Measurements from ENCODE around the gene FARP1. TPM values are rescaled to one million over a fixed set of nuclear protein-coding genes. Genes with fewer than 3 reads are reported as not detected.

Gene FARP1
- total RNA-seq, 5 donors from 2014 or later (not counting 1 experiment from before 2014, with no cell fraction given) = 0.51 to 2.0 (median 1.0) TPM

DNA sequence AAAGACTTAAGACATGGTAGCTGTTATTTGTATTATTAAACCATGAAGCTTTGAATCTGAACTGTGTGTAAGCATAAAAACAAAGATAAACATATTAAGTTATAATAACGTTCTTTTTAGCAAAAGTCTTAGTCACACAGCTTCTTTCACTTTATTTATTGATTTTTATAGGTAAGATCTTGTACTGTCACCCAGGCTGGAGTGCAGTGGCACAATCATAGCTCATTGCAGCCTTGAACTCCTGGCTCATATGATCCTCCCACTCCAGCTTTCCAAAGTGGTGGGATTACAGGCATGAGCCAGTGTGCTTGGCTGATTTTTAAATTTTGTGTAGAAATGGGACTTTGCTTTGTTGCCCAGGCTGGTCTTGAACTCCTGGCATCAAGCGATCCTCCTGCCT is 13.4 kb downstream of the FARP1 start:
- DNase-seq (no peak), ATAC-seq (replicated peaks in 1 of 4) (no peak)
- H3K27ac ChIP-seq (ENCODE audit: low read length) = no peak overlapping the region
- H3K36me3 Mint-ChIP-seq = no peaks in the 10 kb centered on the region
- no peaks in the 10 kb centered on the region for H3K4me1 Mint-ChIP-seq
- H3K4me3 Mint-ChIP-seq = no peak overlapping the region
- H3K4me3 ChIP-seq (ENCODE audit: control insufficient read depth in 1 of 2, extremely low read depth in 1 of 2, low read length in 1 of 2) = no peak overlapping the region
- H3K27me3 ChIP-seq (replicated peaks in 1 of 2; ENCODE audit: control insufficient read depth in 2 of 2, extremely low read depth in 1 of 2, insufficient read depth in 2 of 2, low read length in 1 of 2) = peaks cover 0 to 16% of the 10 kb centered on the region in 2 experiments
- H3K9me3 Mint-ChIP-seq = no peaks in the 10 kb centered on the region
- H3K9me3 ChIP-seq = no peaks in the 10 kb centered on the region
- WGBS (ENCODE audit: insufficient coverage) = no CpG with 5 or more reads among the region's 2 CpGs
- POLR2A ChIA-PET = no interaction called here
- no peaks in the 10 kb centered on the region for H3K4me1 ChIP-seq (ENCODE audit: control insufficient read depth in 1 of 2, extremely low read depth in 1 of 2, insufficient read depth in 2 of 2, low read length in 2 of 2)
- no peaks in the 10 kb centered on the region for H3K36me3 ChIP-seq (ENCODE audit: control insufficient read depth in 2 of 2, extremely low read depth in 1 of 2, insufficient read depth in 1 of 2, low read length in 1 of 2)
- CTCF ChIA-PET = no interaction called here
- H3K27ac Mint-ChIP-seq = no peak overlapping the region
- peaks cover 19 to 34% of the 10 kb centered on the region in 2 donors for H3K27me3 Mint-ChIP-seq

DNA sequence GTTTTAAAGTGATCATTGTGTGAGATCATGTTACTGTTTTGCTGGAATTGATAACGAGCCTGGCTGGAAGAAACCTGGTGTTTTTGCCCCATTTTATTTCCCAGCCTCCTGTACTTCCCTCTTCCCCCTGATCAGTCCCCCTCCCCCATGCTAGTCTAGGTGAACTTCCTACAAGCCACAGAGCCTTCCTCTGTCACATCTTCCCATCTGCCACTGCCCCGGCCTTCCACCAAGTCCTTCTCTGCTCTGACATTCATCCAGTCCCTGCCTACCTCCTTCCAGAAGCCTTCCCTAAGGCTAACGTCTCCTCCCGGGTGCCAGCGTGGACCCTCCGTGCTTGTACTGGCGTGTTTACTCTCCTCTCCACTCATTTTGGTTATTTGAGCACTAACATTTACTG is 14.3 kb downstream of the FARP1 start:
- ChIA-PET CTCF (no interaction called here), POLR2A (no interaction called here)
- no peaks in the 10 kb centered on the region for H3K4me1 Mint-ChIP-seq
- Histone ChIP-seq H3K4me3 (ENCODE audit: control insufficient read depth in 1 of 2, extremely low read depth in 1 of 2, low read length in 1 of 2) (no peak overlapping the region), H3K27me3 (replicated peaks in 1 of 2; ENCODE audit: control insufficient read depth in 2 of 2, extremely low read depth in 1 of 2, insufficient read depth in 2 of 2, low read length in 1 of 2) (peaks cover 0 to 16% of the 10 kb centered on the region in 2 experiments), H3K27ac (ENCODE audit: low read length) (no peak overlapping the region), H3K9me3 (no peaks in the 10 kb centered on the region), H3K4me1 (ENCODE audit: control insufficient read depth in 1 of 2, extremely low read depth in 1 of 2, insufficient read depth in 2 of 2, low read length in 2 of 2) (no peaks in the 10 kb centered on the region), H3K36me3 (ENCODE audit: control insufficient read depth in 2 of 2, extremely low read depth in 1 of 2, insufficient read depth in 1 of 2, low read length in 1 of 2) (no peaks in the 10 kb centered on the region)
- H3K9me3 Mint-ChIP-seq = no peaks in the 10 kb centered on the region
- no peaks in the 10 kb centered on the region for H3K36me3 Mint-ChIP-seq
- WGBS (ENCODE audit: insufficient coverage) = no CpG with 5 or more reads among the region's 7 CpGs
- DNase-seq (no peak), ATAC-seq (replicated peaks in 1 of 4) (no peak)
- H3K27ac Mint-ChIP-seq = no peak overlapping the region
- no peak overlapping the region for H3K4me3 Mint-ChIP-seq
- peaks cover 15 to 33% of the 10 kb centered on the region in 2 donors for H3K27me3 Mint-ChIP-seq

DNA sequence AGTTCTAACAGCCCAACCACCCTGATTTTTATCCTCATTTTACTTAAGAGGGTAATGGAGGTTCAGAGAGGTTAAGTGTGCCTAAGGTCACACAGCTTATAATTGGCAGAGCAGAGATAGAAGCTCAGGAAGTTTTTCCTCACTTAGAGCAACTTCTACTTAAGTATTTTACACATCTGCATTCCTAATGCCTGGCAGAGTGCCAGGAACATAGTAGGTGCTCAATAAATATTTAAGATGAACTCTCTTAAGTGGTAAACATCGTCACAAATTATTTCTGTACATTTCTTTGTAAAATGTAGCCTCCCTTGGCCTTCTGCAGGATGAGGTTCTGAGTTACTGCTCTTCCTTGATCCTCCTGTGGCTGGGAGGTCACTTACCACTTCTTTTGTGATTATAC is 14.7 kb downstream of the FARP1 start:
- H3K9me3 ChIP-seq = no peaks in the 10 kb centered on the region
- peaks cover 0 to 16% of the 10 kb centered on the region in 2 experiments for H3K27me3 ChIP-seq (replicated peaks in 1 of 2; ENCODE audit: control insufficient read depth in 2 of 2, extremely low read depth in 1 of 2, insufficient read depth in 2 of 2, low read length in 1 of 2)
- H3K4me1 ChIP-seq (ENCODE audit: control insufficient read depth in 1 of 2, extremely low read depth in 1 of 2, insufficient read depth in 2 of 2, low read length in 2 of 2) = no peaks in the 10 kb centered on the region
- Mint-ChIP-seq H3K36me3 (no peaks in the 10 kb centered on the region), H3K9me3 (no peaks in the 10 kb centered on the region), H3K4me3 (no peak overlapping the region), H3K27ac (no peak overlapping the region), H3K4me1 (no peaks in the 10 kb centered on the region), H3K27me3 (peaks cover 14 to 32% of the 10 kb centered on the region in 2 donors)
- H3K4me3 ChIP-seq (ENCODE audit: control insufficient read depth in 1 of 2, extremely low read depth in 1 of 2, low read length in 1 of 2) = no peak overlapping the region
- H3K36me3 ChIP-seq (ENCODE audit: control insufficient read depth in 2 of 2, extremely low read depth in 1 of 2, insufficient read depth in 1 of 2, low read length in 1 of 2) = no peaks in the 10 kb centered on the region
- CTCF ChIA-PET = no interaction called here
- POLR2A ChIA-PET = no interaction called here
- ATAC-seq (replicated peaks in 1 of 4) = no peak
- H3K27ac ChIP-seq (ENCODE audit: low read length) = no peak overlapping the region
- DNase-seq = no peak
- no CpG with 5 or more reads among the region's 1 CpG for WGBS (ENCODE audit: insufficient coverage)

DNA sequence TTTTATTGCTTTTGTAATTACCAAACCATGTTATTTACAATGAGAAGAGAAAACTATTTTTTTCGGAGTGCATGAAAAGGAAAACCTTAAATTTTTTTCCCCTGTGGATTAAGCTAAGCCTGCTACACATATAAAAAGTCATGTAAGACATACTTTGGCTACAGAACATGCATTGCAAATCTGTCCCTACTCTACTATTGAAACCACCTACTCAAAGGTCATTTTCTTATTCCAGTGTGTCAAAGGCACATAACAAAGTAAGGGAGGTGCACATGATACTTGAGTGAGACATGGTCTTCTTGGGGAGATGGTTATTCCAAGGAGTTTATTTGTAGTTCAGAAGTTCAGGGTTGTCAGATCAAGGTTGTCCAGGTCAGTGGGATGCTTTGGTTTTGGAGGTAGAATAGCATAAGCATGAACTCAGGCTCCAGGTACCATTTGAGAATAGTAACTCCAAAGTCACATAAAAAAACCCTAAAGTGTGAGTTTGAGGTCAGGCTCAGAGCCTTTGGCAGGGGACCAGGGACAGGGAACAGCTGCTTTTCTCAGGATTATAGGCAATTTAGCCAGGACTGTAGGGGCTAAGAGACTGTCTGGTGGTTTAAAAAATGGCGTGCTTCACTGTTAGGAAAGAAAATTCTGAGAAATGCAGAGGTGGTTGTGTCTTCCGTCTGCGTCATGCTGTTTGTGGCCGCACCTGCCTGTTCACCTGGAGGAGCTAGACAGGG is 15.4 kb downstream of the FARP1 start:
- peaks cover 0 to 16% of the 10 kb centered on the region in 2 experiments for H3K27me3 ChIP-seq (replicated peaks in 1 of 2; ENCODE audit: control insufficient read depth in 2 of 2, extremely low read depth in 1 of 2, insufficient read depth in 2 of 2, low read length in 1 of 2)
- H3K27ac ChIP-seq (ENCODE audit: low read length) = no peak overlapping the region
- no peaks in the 10 kb centered on the region for H3K4me1 Mint-ChIP-seq
- no peaks in the 10 kb centered on the region for H3K9me3 ChIP-seq
- H3K27me3 Mint-ChIP-seq = peaks cover 14 to 32% of the 10 kb centered on the region in 2 donors
- H3K4me3 ChIP-seq (ENCODE audit: control insufficient read depth in 1 of 2, extremely low read depth in 1 of 2, low read length in 1 of 2) = no peak overlapping the region
- DNase-seq (no peak), ATAC-seq (replicated peaks in 1 of 4) (no peak)
- no peaks in the 10 kb centered on the region for H3K36me3 ChIP-seq (ENCODE audit: control insufficient read depth in 2 of 2, extremely low read depth in 1 of 2, insufficient read depth in 1 of 2, low read length in 1 of 2)
- H3K36me3 Mint-ChIP-seq = no peaks in the 10 kb centered on the region
- no peak overlapping the region for H3K4me3 Mint-ChIP-seq
- WGBS (ENCODE audit: insufficient coverage) = 92% methylated on average over 4 of the region's 5 CpGs
- POLR2A ChIA-PET = no interaction called here
- CTCF ChIA-PET = no interaction called here
- H3K9me3 Mint-ChIP-seq = no peaks in the 10 kb centered on the region
- no peak overlapping the region for H3K27ac Mint-ChIP-seq
- H3K4me1 ChIP-seq (ENCODE audit: control insufficient read depth in 1 of 2, extremely low read depth in 1 of 2, insufficient read depth in 2 of 2, low read length in 2 of 2) = no peaks in the 10 kb centered on the region

DNA sequence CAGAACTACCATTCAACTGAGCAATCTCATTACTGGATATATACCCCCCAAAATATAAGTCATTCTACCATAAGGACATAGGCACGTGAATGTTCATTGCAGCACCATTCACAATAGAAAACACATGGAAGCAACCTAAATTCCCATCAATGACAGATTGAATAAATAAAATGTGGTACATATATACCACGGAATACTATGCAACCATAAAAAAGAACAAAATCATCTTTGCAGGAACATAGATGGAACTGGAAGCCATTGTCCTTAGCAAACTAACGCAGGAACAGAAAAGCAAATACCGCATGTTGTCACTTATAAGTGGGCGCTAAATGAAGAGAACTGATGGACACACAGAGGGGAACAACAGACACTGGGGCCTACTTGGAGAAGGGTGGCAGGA is 20.0 kb downstream of the FARP1 start:
- CTCF ChIA-PET = no interaction called here
- no peaks in the 10 kb centered on the region for H3K36me3 Mint-ChIP-seq

DNA sequence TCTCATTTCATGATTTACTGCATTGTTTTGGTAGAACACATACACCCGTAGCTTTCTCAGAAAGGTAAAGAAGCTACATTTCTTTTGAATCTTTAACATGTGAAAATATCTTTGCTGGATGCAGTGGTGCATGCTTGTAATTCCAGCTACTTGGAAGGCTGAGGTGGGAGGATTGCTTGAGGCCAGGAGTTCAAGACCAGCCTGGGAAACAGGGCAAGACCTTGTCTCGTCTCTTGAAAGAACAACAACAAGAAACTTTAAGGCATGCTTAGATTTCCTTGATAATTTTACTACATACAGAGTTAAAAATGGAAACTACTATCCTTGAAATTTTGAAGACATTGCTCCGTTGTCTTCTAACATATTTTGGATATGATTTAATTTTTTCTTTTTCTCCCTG is 26.4 kb downstream of the FARP1 start:
- peaks cover 0 to 5% of the 10 kb centered on the region in 2 experiments for H3K27me3 ChIP-seq (replicated peaks in 1 of 2; ENCODE audit: control insufficient read depth in 2 of 2, extremely low read depth in 1 of 2, insufficient read depth in 2 of 2, low read length in 1 of 2)
- ChIA-PET CTCF (no interaction called here), POLR2A (no interaction called here)
- no peaks in the 10 kb centered on the region for H3K4me1 Mint-ChIP-seq
- H3K9me3 ChIP-seq = no peaks in the 10 kb centered on the region
- no peaks in the 10 kb centered on the region for H3K36me3 ChIP-seq (ENCODE audit: control insufficient read depth in 2 of 2, extremely low read depth in 1 of 2, insufficient read depth in 1 of 2, low read length in 1 of 2)
- no peaks in the 10 kb centered on the region for H3K9me3 Mint-ChIP-seq
- H3K27ac Mint-ChIP-seq = no peak overlapping the region
- no peaks in the 10 kb centered on the region for H3K4me1 ChIP-seq (ENCODE audit: control insufficient read depth in 1 of 2, extremely low read depth in 1 of 2, insufficient read depth in 2 of 2, low read length in 2 of 2)
- DNase-seq (no peak), ATAC-seq (replicated peaks in 1 of 4) (no peak)
- no peak overlapping the region for H3K27ac ChIP-seq (ENCODE audit: low read length)
- H3K36me3 Mint-ChIP-seq = no peaks in the 10 kb centered on the region
- no peak overlapping the region for H3K4me3 Mint-ChIP-seq
- WGBS (ENCODE audit: insufficient coverage) = no CpG with 5 or more reads among the region's 3 CpGs
- peaks cover 14 to 26% of the 10 kb centered on the region in 2 donors for H3K27me3 Mint-ChIP-seq
- no peak overlapping the region for H3K4me3 ChIP-seq (ENCODE audit: control insufficient read depth in 1 of 2, extremely low read depth in 1 of 2, low read length in 1 of 2)

More for the DNA sequence above, 20.0 kb downstream of the FARP1 start:
- no peak overlapping the region for H3K4me3 ChIP-seq (ENCODE audit: control insufficient read depth in 1 of 2, extremely low read depth in 1 of 2, low read length in 1 of 2)
- POLR2A ChIA-PET = no interaction called here
- no peaks in the 10 kb centered on the region for H3K36me3 ChIP-seq (ENCODE audit: control insufficient read depth in 2 of 2, extremely low read depth in 1 of 2, insufficient read depth in 1 of 2, low read length in 1 of 2)
- DNase-seq (no peak), ATAC-seq (replicated peaks in 1 of 4) (no peak)
- no peaks in the 10 kb centered on the region for H3K4me1 ChIP-seq (ENCODE audit: control insufficient read depth in 1 of 2, extremely low read depth in 1 of 2, insufficient read depth in 2 of 2, low read length in 2 of 2)
- H3K27ac Mint-ChIP-seq = no peak overlapping the region
- no peaks in the 10 kb centered on the region for H3K9me3 Mint-ChIP-seq
- H3K27ac ChIP-seq (ENCODE audit: low read length) = no peak overlapping the region
- peaks cover 6 to 15% of the 10 kb centered on the region in 2 donors for H3K27me3 Mint-ChIP-seq
- H3K4me3 Mint-ChIP-seq = no peak overlapping the region
- no peaks in the 10 kb centered on the region for H3K27me3 ChIP-seq (replicated peaks in 1 of 2; ENCODE audit: control insufficient read depth in 2 of 2, extremely low read depth in 1 of 2, insufficient read depth in 2 of 2, low read length in 1 of 2)
- no peaks in the 10 kb centered on the region for H3K9me3 ChIP-seq
- WGBS (ENCODE audit: insufficient coverage) = 100% methylated on average over 2 of the region's 5 CpGs
- H3K4me1 Mint-ChIP-seq = no peaks in the 10 kb centered on the region

All from T-cell (primary cell).